Myocyte (in vitro differentiated cells): ENCODE measurements around the gene GDA. TPM values are rescaled to one million over a fixed set of nuclear protein-coding genes. Genes with fewer than 3 reads are reported as not detected.

ENCODE experiments used
- DNase-seq: peaks from one replicate; pipeline ENCODE4 v3.0.0-alpha.2; 2012; ENCODE audit warnings: low read depth
- total RNA-seq: library from RNA; depleted of rRNA; stranded (reverse); fragments of >200 nt; gene quantifications from 2 replicates; pipeline ENCODE4 v1.2.3, GENCODE V29; 2014

The GDA gene
- total RNA-seq, 1 donor from 2014 or later, result not detected

GRCh38 chr9:72150127-72150526 lies 887 bp downstream of the GDA start:
- DNase-seq, result no peak

GRCh38 chr9:72150661-72151060 lies 1.4 kb downstream of the GDA start:
- no peak for DNase-seq

- DNase-seq, result no peak
Measured at GRCh38 chr9:72151104-72151503, 1.9 kb downstream of the GDA start.

- no peak for DNase-seq
Measured at GRCh38 chr9:72154468-72155285, 5.4 kb downstream of the GDA start.

- no peak for DNase-seq
Measured at GRCh38 chr9:72155301-72155700, 6.1 kb downstream of the GDA start.

GRCh38 chr9:72156586-72156985 lies 7.3 kb downstream of the GDA start:
- DNase-seq, result no peak

- no peak for DNase-seq
Measured at GRCh38 chr9:72158680-72159079, 9.4 kb downstream of the GDA start.

GRCh38 chr9:72160446-72161123 lies 11.3 kb downstream of the GDA start:
- no peak for DNase-seq

- DNase-seq, result no peak
Measured at GRCh38 chr9:72165326-72165725, 16.1 kb downstream of the GDA start.

- DNase-seq, result no peak
Measured at GRCh38 chr9:72165821-72166547, 16.7 kb downstream of the GDA start.

GRCh38 chr9:72168075-72168474 lies 18.8 kb downstream of the GDA start:
- no peak for DNase-seq

GRCh38 chr9:72169178-72169577 lies 19.9 kb downstream of the GDA start:
- DNase-seq, result no peak

- no peak for DNase-seq
Measured at GRCh38 chr9:72173080-72173479, 23.8 kb downstream of the GDA start.

- peak; percentile 4 for DNase-seq
Measured at GRCh38 chr9:72185561-72185960, 36.3 kb downstream of the GDA start.

- no peak for DNase-seq
Measured at GRCh38 chr9:72187121-72187695, 38.0 kb downstream of the GDA start.

- no peak for DNase-seq
Measured at GRCh38 chr9:72188232-72188631, 39.0 kb downstream of the GDA start.

GRCh38 chr9:72193478-72193881 lies 44.2 kb downstream of the GDA start:
- DNase-seq, result no peak

- DNase-seq, result no peak
Measured at GRCh38 chr9:72199238-72199637, 50.0 kb downstream of the GDA start.

- no peak for DNase-seq
Measured at GRCh38 chr9:72200452-72200851, 51.2 kb downstream of the GDA start.

GRCh38 chr9:72202009-72202408 lies 52.8 kb downstream of the GDA start:
- DNase-seq, result no peak

- DNase-seq, result peak; percentile 30
Measured at GRCh38 chr9:72203205-72203803, 54.1 kb downstream of the GDA start.
